ENCODE measurements around the gene NADSYN1. TPM values are rescaled to one million over a fixed set of nuclear protein-coding genes. Genes with fewer than 3 reads are reported as not detected.
"Not testable (repeated sequence)": the region's sequence is repeated elsewhere in the genome, so short reads cannot be mapped to it uniquely, and the experiment has no call there.

The NADSYN1 gene
- total and polyA plus RNA-seq, 2 donors (not counting 1 experiment from before 2014, with no cell fraction given): 22.0 to 81.7 TPM

DNA sequence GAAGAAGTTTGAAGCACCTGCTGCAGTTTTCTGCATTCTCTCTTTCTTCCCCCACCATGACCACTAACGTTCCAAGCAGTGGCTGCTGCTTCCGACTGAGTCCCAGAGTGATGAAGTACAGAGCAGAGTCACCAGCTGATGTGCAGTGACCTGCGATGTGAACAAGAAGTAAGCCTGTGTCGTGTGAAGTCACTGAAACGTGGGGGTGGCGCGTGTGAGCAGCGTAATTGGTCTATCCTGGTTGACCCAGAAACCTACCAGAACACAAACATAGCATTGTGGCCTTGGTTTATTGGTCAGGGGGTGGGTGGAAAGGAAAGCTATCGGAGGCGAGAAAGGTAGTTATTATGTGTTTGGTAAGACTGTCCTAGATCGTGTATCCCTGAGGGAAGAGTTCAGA, 77.6 kb downstream of the NADSYN1 start:
- no peaks in the 10 kb centered on the region for H3K9me3 ChIP-seq (ENCODE audit: control insufficient read depth, insufficient read depth, low read depth, low read length)
- H4K20me1 ChIP-seq (ENCODE audit: control insufficient read depth, extremely low read depth, insufficient read depth, low read length): no peaks in the 10 kb centered on the region
- no peaks in the 10 kb centered on the region for H3K27me3 ChIP-seq (ENCODE audit: control insufficient read depth, insufficient read depth, low read length)
- H3K27ac ChIP-seq (ENCODE audit: insufficient read depth, low read length): no peak overlapping the region
- H3K36me3 ChIP-seq (ENCODE audit: control insufficient read depth, insufficient read depth, low read length): no peaks in the 10 kb centered on the region
- H3K9ac ChIP-seq (ENCODE audit: insufficient read depth, low read length): no peak overlapping the region
- TF ChIP-seq, protein P1, sequence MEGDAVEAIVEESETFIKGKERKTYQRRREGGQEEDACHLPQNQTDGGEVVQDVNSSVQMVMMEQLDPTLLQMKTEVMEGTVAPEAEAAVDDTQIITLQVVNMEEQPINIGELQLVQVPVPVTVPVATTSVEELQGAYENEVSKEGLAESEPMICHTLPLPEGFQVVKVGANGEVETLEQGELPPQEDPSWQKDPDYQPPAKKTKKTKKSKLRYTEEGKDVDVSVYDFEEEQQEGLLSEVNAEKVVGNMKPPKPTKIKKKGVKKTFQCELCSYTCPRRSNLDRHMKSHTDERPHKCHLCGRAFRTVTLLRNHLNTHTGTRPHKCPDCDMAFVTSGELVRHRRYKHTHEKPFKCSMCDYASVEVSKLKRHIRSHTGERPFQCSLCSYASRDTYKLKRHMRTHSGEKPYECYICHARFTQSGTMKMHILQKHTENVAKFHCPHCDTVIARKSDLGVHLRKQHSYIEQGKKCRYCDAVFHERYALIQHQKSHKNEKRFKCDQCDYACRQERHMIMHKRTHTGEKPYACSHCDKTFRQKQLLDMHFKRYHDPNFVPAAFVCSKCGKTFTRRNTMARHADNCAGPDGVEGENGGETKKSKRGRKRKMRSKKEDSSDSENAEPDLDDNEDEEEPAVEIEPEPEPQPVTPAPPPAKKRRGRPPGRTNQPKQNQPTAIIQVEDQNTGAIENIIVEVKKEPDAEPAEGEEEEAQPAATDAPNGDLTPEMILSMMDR (conservative IDR thresholded peaks at IDR 0.05 in 1 of 2, IDR thresholded peaks at IDR 0.05 in 1 of 2; ENCODE audit: low read depth in 1 of 2, low read length in 2 of 2): no peak
- TF ChIP-seq EZH2 (IDR thresholded peaks at IDR 0.05; ENCODE audit: low read length, missing control alignments): no peak
- no peak overlapping the region for H3K4me3 ChIP-seq (replicated peaks in 1 of 4; ENCODE audit: control extremely low read depth in 1 of 4, insufficient read depth in 1 of 4, low read depth in 3 of 4, low read length in 4 of 4)
- no peak overlapping the region for H3K4me2 ChIP-seq (ENCODE audit: extremely low read depth, insufficient read depth, low read length)
- H2AFZ ChIP-seq (ENCODE audit: low read length): no peak overlapping the region
- no peaks in the 10 kb centered on the region for H3K79me2 ChIP-seq (ENCODE audit: control insufficient read depth, insufficient read depth, low read length)
- no peak for DNase-seq (ENCODE audit: low read depth in 2 of 2)
- no peaks in the 10 kb centered on the region for H3K4me1 ChIP-seq (ENCODE audit: control insufficient read depth, extremely low read depth, insufficient read depth, low read length)

DNA sequence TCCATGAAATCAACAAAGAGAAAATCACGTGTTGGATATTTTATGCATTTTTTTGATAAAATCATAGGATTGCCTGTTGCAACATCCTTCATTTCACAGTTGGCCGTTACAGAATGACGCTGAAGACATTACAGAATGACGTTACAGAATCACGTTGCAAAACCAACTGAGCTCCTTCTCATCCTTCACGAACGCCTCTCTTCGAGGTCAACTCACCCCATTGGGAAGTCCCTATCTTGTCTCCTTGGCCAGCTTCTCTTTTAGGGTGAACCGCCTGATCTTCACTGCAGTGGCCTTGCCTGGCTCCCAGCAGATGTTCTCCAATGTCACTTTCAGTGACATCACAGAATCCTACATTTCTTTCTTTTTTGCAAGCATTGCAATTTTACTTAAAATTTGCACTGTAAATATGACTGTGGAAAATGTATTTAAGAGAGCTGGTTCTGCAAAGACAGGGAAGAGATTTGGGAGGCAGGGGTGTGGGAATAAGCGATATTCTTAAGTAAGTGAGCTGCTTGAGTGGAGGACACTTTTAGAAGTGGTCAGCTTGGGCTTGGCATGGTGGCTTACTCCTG, 79.1 kb downstream of the NADSYN1 start:
- no peak overlapping the region for H3K4me3 ChIP-seq (replicated peaks in 1 of 4; ENCODE audit: control extremely low read depth in 1 of 4, insufficient read depth in 1 of 4, low read depth in 3 of 4, low read length in 4 of 4)
- no peak for DNase-seq (ENCODE audit: low read depth in 2 of 2)
- H3K27me3 ChIP-seq (ENCODE audit: control insufficient read depth, insufficient read depth, low read length): no peaks in the 10 kb centered on the region
- no peak overlapping the region for H3K9ac ChIP-seq (ENCODE audit: insufficient read depth, low read length)
- H3K36me3 ChIP-seq (ENCODE audit: control insufficient read depth, insufficient read depth, low read length): no peaks in the 10 kb centered on the region
- H4K20me1 ChIP-seq (ENCODE audit: control insufficient read depth, extremely low read depth, insufficient read depth, low read length): no peaks in the 10 kb centered on the region
- H2AFZ ChIP-seq (ENCODE audit: low read length): no peak overlapping the region
- no peak overlapping the region for H3K4me2 ChIP-seq (ENCODE audit: extremely low read depth, insufficient read depth, low read length)
- no peaks in the 10 kb centered on the region for H3K79me2 ChIP-seq (ENCODE audit: control insufficient read depth, insufficient read depth, low read length)
- H3K27ac ChIP-seq (ENCODE audit: insufficient read depth, low read length): no peak overlapping the region
- TF ChIP-seq EZH2 (IDR thresholded peaks at IDR 0.05; ENCODE audit: low read length, missing control alignments): no peak
- TF ChIP-seq, protein P1 (conservative IDR thresholded peaks at IDR 0.05 in 1 of 2, IDR thresholded peaks at IDR 0.05 in 1 of 2; ENCODE audit: low read depth in 1 of 2, low read length in 2 of 2): no peak
- no peaks in the 10 kb centered on the region for H3K4me1 ChIP-seq (ENCODE audit: control insufficient read depth, extremely low read depth, insufficient read depth, low read length)
- H3K9me3 ChIP-seq (ENCODE audit: control insufficient read depth, insufficient read depth, low read depth, low read length): no peaks in the 10 kb centered on the region

DNA sequence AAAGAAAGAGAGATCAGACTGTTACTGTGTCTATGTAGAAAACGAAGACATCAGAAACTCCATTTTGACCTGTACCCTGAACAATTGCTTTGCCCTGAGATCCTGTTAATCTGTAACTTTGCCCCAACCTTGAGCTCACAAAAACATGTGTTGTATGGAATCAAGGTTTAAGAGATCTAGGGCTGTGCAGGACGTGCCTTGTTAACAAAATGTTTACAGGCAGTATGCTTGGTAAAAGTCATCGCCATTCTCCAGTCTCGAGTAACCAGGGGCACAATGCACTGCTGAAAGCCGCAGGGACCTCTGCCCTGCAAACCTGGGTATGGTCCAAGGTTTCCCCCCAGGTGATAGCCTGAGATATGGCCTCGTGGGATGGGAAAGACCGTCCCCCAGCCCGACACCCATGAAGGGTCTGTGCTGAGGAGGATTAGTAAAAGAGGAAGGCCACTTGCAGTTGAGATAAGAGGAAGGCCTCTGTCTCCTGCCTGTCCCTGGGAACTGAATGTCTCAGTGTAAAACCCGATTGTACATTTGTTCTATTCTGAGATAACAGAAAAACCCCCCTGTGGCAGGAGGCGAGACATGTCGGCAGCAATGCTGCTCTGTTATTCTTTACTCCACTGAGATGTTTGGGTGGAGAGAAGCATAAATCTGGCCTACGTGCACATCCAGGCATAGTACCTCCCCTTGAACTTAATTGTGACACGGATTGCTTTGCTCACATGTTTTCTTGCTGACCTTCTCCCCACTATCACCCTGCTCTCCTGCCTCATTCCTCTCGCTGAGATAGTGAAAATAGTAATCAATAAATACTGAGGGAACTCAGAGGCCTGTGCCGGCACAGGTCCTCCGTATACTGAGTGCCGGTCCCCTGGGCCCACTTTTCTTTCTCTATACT, 82.0 kb downstream of the NADSYN1 start:
- H3K36me3 ChIP-seq (ENCODE audit: control insufficient read depth, insufficient read depth, low read length); H2AFZ ChIP-seq (ENCODE audit: low read length): not testable (repeated sequence)

More for the DNA sequence above, 82.0 kb downstream of the NADSYN1 start:
- H3K27me3 ChIP-seq (ENCODE audit: control insufficient read depth, insufficient read depth, low read length); H3K79me2 ChIP-seq (ENCODE audit: control insufficient read depth, insufficient read depth, low read length); H3K9ac ChIP-seq (ENCODE audit: insufficient read depth, low read length); H3K4me3 ChIP-seq (replicated peaks in 1 of 4; ENCODE audit: control extremely low read depth in 1 of 4, insufficient read depth in 1 of 4, low read depth in 3 of 4, low read length in 4 of 4); H3K4me2 ChIP-seq (ENCODE audit: extremely low read depth, insufficient read depth, low read length); DNase-seq (ENCODE audit: low read depth in 2 of 2); H4K20me1 ChIP-seq (ENCODE audit: control insufficient read depth, extremely low read depth, insufficient read depth, low read length); H3K4me1 ChIP-seq (ENCODE audit: control insufficient read depth, extremely low read depth, insufficient read depth, low read length); H3K27ac ChIP-seq (ENCODE audit: insufficient read depth, low read length); H3K9me3 ChIP-seq (ENCODE audit: control insufficient read depth, insufficient read depth, low read depth, low read length): not testable (repeated sequence)

Measured in fibroblast of lung (primary cell).